DMS53 treated with DMSO at 0.1 percent for 48 hours (cell line): Measurements from ENCODE around the gene RASSF8.
A peak's percentile ranks its signal among the peaks of the same experiment; 100 is the strongest.
"Not testable (repeated sequence)": the region's sequence is repeated elsewhere in the genome, so short reads cannot be mapped to it uniquely, and the experiment has no call there.

Experiments
- DNase-seq: peaks from one replicate; lab custom pipeline; 2025; ENCODE audit not compliant: unreplicated experiment; lab: John Stamatoyannopoulos, UW

Gene RASSF8

GRCh38 chr12:26054383-26054782 lies 95.9 kb downstream of the RASSF8 start:
- DNase-seq, result no peak

GRCh38 chr12:26055087-26055486 lies 96.6 kb downstream of the RASSF8 start:
- no peak for DNase-seq

GRCh38 chr12:26056335-26056734 lies 97.9 kb downstream of the RASSF8 start:
- peak; percentile 88 for DNase-seq

- DNase-seq, result not testable (repeated sequence)
These were observed 98.8 kb downstream of the RASSF8 start for GRCh38 chr12:26057271-26057670.

- DNase-seq, result no peak
These were observed 99.8 kb downstream of the RASSF8 start for GRCh38 chr12:26058308-26058707.

GRCh38 chr12:26058818-26059217 lies 100.3 kb downstream of the RASSF8 start:
- no peak for DNase-seq

GRCh38 chr12:26062006-26062405 lies 103.5 kb downstream of the RASSF8 start:
- no peak for DNase-seq

GRCh38 chr12:26062566-26062965 lies 104.1 kb downstream of the RASSF8 start:
- no peak for DNase-seq

- DNase-seq, result no peak
These were observed 107.0 kb downstream of the RASSF8 start for GRCh38 chr12:26065451-26065850.

- DNase-seq, result no peak
These were observed 110.0 kb downstream of the RASSF8 start for GRCh38 chr12:26068503-26068902.

GRCh38 chr12:26069796-26070195 lies 111.3 kb downstream of the RASSF8 start:
- DNase-seq, result no peak

GRCh38 chr12:26077915-26078702 lies 119.6 kb downstream of the RASSF8 start:
- DNase-seq, result no peak

- DNase-seq, result no peak
These were observed 122.4 kb downstream of the RASSF8 start for GRCh38 chr12:26080911-26081310.

- DNase-seq, result no peak
These were observed 128.5 kb downstream of the RASSF8 start for GRCh38 chr12:26086936-26087335.

- no peak for DNase-seq
These were observed 130.5 kb downstream of the RASSF8 start for GRCh38 chr12:26088998-26089397.

- DNase-seq, result no peak
These were observed 132.5 kb downstream of the RASSF8 start for GRCh38 chr12:26090836-26091510.

GRCh38 chr12:26091822-26092221 lies 133.3 kb downstream of the RASSF8 start:
- no peak for DNase-seq

- no peak for DNase-seq
These were observed 134.0 kb downstream of the RASSF8 start for GRCh38 chr12:26092346-26093105.

GRCh38 chr12:26095186-26095585 lies 136.7 kb downstream of the RASSF8 start:
- no peak for DNase-seq

GRCh38 chr12:26096036-26096435 lies 137.6 kb downstream of the RASSF8 start:
- no peak for DNase-seq

GRCh38 chr12:26097046-26097878 lies 138.8 kb downstream of the RASSF8 start:
- peak; percentile 93 for DNase-seq
